HG03565 (cell line): ENCODE results near the gene TNF.
"Not testable (repeated sequence)": the region's sequence is repeated elsewhere in the genome, so short reads cannot be mapped to it uniquely, and the experiment has no call there.

ENCODE experiments used
- ATAC-seq: cut with Tn5 transposase; IDR thresholded peaks from one replicate; pipeline ENCODE4 v1.9.1; 2021; ENCODE audit warnings: mild to moderate bottlenecking, moderate library complexity; ENCODE audit not compliant: unreplicated experiment

The TNF gene

GRCh38 chr6:31543639-31544038 lies 31.7 kb upstream of the TNF start:
- ATAC-seq: no peak

GRCh38 chr6:31544676-31545075 lies 30.7 kb upstream of the TNF start:
- no peak for ATAC-seq

- ATAC-seq: no peak
These were observed 30.1 kb upstream of the TNF start for GRCh38 chr6:31545291-31545690.

GRCh38 chr6:31546339-31546957 lies 28.9 kb upstream of the TNF start, which contains the start of gene ATP6V1G2:
Gene ATP6V1G2, minus strand, starts transcription at chr6:31546608. Its CDS starts 49 bp downstream, at chr6:31546559.
- ATAC-seq: peak; percentile 45

- peak; percentile 62 for ATAC-seq
These were observed 28.2 kb upstream of the TNF start, which contains the start of gene NFKBIL1 for GRCh38 chr6:31546958-31547726. Gene NFKBIL1, plus strand, starts transcription at chr6:31547608. Its CDS starts 87 bp downstream, at chr6:31547695.

GRCh38 chr6:31547727-31548543 lies 27.4 kb upstream of the TNF start:
- ATAC-seq: no peak

- ATAC-seq: no peak
These were observed 26.9 kb upstream of the TNF start for GRCh38 chr6:31548544-31548873.

- not testable (repeated sequence) for ATAC-seq
These were observed 24.0 kb upstream of the TNF start for GRCh38 chr6:31551371-31551770.

GRCh38 chr6:31556307-31556706 lies 19.1 kb upstream of the TNF start:
- ATAC-seq: no peak

GRCh38 chr6:31557443-31558317 lies 17.7 kb upstream of the TNF start:
- ATAC-seq: no peak

GRCh38 chr6:31558318-31558625 lies 17.1 kb upstream of the TNF start:
- ATAC-seq: no peak

- no peak for ATAC-seq
These were observed 16.5 kb upstream of the TNF start for GRCh38 chr6:31558631-31559500.

GRCh38 chr6:31559606-31559957 lies 15.8 kb upstream of the TNF start:
- ATAC-seq: no peak

GRCh38 chr6:31559958-31560696 lies 15.2 kb upstream of the TNF start:
- ATAC-seq: peak; percentile 49

GRCh38 chr6:31560697-31561058 lies 14.7 kb upstream of the TNF start:
- ATAC-seq: no peak

- no peak for ATAC-seq
These were observed 7.6 kb upstream of the TNF start for GRCh38 chr6:31567531-31568370.

GRCh38 chr6:31568537-31568961 lies 6.8 kb upstream of the TNF start:
- ATAC-seq: peak; percentile 55

- ATAC-seq: no peak
These were observed 5.4 kb upstream of the TNF start for GRCh38 chr6:31569861-31570536.
